ENCODE data around the gene ATG16L2. TPM values are rescaled to one million over a fixed set of nuclear protein-coding genes. Genes with fewer than 3 reads are reported as not detected.
A peak's percentile ranks its signal among the peaks of the same experiment; 100 is the strongest.

The ATG16L2 gene
- total and polyA plus RNA-seq, 8 donors = 4.5 to 75.7 (median 13.2) TPM

- FAIRE-seq = no peak
- DNase-seq = peak in 2 of 6 donors; percentile 26 to 66
- Histone ChIP-seq H3K9me3 (no peaks in the 10 kb centered on the region), H3K27ac (no peak overlapping the region), H3K27me3 (no peaks in the 10 kb centered on the region), H3K36me3 (no peaks in the 10 kb centered on the region), H3K4me1 (peaks cover 0 to 6% (median 6%) of the 10 kb centered on the region in 3 donors), H3K4me3 (no peak overlapping the region)
- 64 to 71% methylated on average over 7 of the region's 7 CpGs for WGBS, 2 donors
- no peak for ATAC-seq
- TF ChIP-seq CTCF (IDR thresholded peaks at IDR 0.05) = no peak
- intact Hi-C loops (cut with DNase I) = loop anchor here in 2 of 3 donors (10.0 kb wide), 2 partner anchors 351 to 421 kb away; no protein-coding TSS in a partner anchor
These were observed 9.8 kb downstream of the ATG16L2 start for GRCh38 chr11:72824020-72824419.

GRCh38 chr11:72824811-72825505, 10.7 kb downstream of the ATG16L2 start:
- Histone ChIP-seq H3K9me3 (no peaks in the 10 kb centered on the region), H3K27ac (no peak overlapping the region), H3K27me3 (no peaks in the 10 kb centered on the region), H3K4me3 (no peak overlapping the region), H3K36me3 (no peaks in the 10 kb centered on the region), H3K4me1 (peaks cover 0 to 6% (median 6%) of the 10 kb centered on the region in 3 donors)
- intact Hi-C loops (cut with DNase I) = loop anchor here (5.0 to 10.0 kb wide), 3 partner anchors 350 to 420 kb away; no protein-coding TSS in a partner anchor
- DNase-seq (peak in 2 of 6 donors; percentile 24 to 72), ATAC-seq (no peak), FAIRE-seq (no peak)
- WGBS, 2 donors = 72 to 76% methylated on average over 15 of the region's 15 CpGs
- TF ChIP-seq CTCF (IDR thresholded peaks at IDR 0.05) = no peak

- no peak for FAIRE-seq
- Histone ChIP-seq H3K4me3 (no peak overlapping the region), H3K27ac (no peak overlapping the region), H3K9me3 (no peaks in the 10 kb centered on the region), H3K4me1 (peaks cover 0 to 6% (median 6%) of the 10 kb centered on the region in 3 donors), H3K36me3 (no peaks in the 10 kb centered on the region), H3K27me3 (no peaks in the 10 kb centered on the region)
- DNase-seq = no peak
- no peak for TF ChIP-seq CTCF (IDR thresholded peaks at IDR 0.05)
- 72 to 78% methylated on average over 4 of the region's 4 CpGs for WGBS, 2 donors
- no peak for ATAC-seq
- intact Hi-C loops (cut with DNase I) = loop anchor here (5.0 to 10.0 kb wide), 3 partner anchors 349 to 419 kb away; no protein-coding TSS in a partner anchor
These were observed 11.4 kb downstream of the ATG16L2 start for GRCh38 chr11:72825661-72826060.

- ATAC-seq = no peak
- H3K9me3 ChIP-seq = no peaks in the 10 kb centered on the region
- H3K36me3 ChIP-seq = no peaks in the 10 kb centered on the region
- peak in 2 of 6 donors; percentile 25 to 62 for DNase-seq
- H3K4me1 ChIP-seq = peaks cover 0 to 2% (median 2%) of the 10 kb centered on the region in 3 donors
- no peak for FAIRE-seq
- intact Hi-C loops (cut with DNase I) = loop anchor here (5.0 to 10.0 kb wide), 3 partner anchors 348 to 418 kb away; no protein-coding TSS in a partner anchor
- no peak for TF ChIP-seq CTCF (IDR thresholded peaks at IDR 0.05)
- no peak overlapping the region for H3K27ac ChIP-seq
- 89 to 94% methylated on average over 15 of the region's 15 CpGs for WGBS, 2 donors
- H3K27me3 ChIP-seq = no peaks in the 10 kb centered on the region
- H3K4me3 ChIP-seq = no peak overlapping the region
These were observed 12.2 kb downstream of the ATG16L2 start for GRCh38 chr11:72826191-72826941.
